HS-27A (cell line): ENCODE measurements around the gene ATP6V0A1.
"Not testable (repeated sequence)": the region's sequence is repeated elsewhere in the genome, so short reads cannot be mapped to it uniquely, and the experiment has no call there.

Experiments
- DNase-seq: peaks from one replicate; pipeline ENCODE4 v3.0.0-alpha.2; 2012; ENCODE audit warnings: low read depth, missing footprints

ATP6V0A1 gene

DNA sequence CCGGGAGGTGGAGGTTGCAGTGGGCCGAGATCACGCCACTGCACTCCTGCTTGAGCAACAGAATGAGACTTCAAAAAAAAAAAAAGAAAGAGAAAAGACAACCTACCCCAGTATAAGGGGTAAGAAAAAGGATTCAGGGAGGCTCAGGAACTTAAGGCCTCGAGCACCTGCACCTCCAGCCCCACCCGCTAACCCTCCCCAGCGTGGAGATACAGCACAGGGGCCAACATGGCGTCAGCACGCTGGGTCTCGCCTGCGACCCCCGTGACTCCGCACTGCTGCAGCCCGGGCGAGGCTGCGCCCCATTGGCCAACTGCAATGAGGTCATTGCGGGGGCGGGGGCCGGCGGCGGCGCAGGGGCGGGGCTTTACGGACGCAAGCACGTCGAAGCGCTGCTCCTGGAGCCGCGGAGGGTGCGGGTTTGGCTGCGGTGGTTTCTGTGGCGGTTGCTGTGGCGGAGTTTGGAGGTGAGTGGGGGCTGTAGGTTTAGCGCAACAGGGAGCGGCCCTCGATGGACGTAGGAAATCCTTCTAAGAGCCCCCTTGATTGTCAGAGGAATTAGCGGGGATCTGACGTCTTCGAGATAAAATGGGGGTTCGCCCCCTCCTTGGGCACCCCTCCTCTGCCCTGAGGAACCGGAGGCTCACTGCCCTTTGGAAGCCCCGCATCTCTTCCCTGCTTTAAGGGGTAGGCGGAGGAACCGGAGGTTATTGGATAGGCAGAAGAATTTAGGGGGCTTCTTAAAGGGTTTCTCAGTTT, at the start of gene ATP6V0A1:
Gene ATP6V0A1 (plus strand): TSS at position 382 of the 759 bp plus-strand sequence. CDS start 2,017 bp downstream, outside the sequence.
- no peak for DNase-seq

GRCh38 chr17:42409523-42410318, 49.0 kb upstream of the ATP6V0A1 start:
- no peak for DNase-seq

DNA sequence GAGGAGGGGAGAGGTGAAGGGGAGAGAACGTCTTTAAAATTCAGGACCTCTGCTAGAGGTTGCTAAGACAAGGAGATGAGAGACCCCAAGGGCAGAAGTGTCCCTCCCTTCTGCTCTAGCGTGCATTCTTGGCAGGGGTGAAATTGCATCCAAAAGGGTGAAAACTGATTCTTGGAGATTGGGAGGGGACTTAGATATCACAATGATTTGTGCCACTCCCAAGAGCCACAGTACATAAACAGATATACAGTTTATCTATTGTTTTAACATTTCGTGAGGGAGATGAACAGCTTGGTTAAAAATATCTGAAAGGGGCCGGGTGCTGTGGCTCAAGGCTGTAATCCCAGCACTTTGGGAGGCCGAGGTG, 48.4 kb upstream of the ATP6V0A1 start:
- DNase-seq: no peak

DNA sequence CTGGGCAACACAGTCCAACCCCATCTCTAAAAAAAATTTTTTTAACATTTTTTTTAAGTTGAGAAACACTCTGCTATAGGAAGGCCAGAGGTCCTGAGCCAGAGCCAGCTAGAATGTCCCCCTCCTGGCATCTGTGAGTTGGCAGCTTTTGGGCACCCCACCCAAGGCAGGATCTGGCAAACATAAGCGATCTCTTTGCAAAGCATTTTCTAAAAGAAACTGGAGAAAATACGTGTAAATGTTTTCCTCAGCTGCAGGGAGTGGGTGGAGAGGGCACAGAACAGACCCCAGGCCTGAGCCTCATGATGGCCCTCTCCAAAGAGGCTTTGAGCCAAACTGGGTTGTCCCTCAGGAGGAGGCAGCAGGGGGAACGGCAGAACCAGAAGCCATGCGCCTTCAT, 47.3 kb upstream of the ATP6V0A1 start:
- DNase-seq: no peak

DNA sequence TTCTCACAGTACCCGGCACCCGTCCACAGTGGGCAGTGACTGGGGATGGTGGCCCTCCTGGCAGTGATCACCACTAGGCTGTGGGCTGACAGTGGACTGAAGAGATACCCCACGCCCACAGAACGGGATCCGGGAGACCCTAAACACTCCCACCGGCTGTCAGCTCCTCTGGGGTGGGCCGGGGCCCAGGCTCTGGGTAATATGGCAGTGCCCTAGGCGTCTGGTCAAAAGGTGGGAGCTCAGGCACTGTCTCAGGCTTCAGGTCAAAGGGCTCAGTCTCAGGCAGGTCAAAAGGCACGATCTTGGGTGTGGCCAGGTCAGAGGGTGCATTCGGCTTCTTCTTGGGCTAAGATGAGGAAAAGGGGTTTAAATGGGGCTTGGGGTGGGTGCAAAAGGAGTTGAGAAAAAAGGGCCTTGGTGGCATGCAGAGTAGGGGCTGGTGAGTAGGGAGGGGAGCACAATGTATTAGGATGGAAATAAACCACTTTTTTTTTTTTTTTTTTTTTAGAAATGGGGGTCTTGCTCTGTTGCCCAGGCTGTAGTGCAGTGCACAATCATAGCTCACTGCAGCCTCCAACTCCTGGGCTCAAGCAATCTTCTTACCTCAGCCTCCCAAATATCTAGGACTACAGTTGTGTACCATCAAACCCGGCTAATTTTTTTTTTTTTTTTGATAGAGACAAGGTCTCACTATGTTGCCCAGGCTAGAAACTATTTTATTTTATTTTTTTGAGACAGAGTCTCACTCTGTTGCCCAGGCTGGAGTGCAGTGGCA, 46.6 kb upstream of the ATP6V0A1 start:
- no peak for DNase-seq

- DNase-seq: no peak
Observed at GRCh38 chr17:42413464-42414040, 45.1 kb upstream of the ATP6V0A1 start.

DNA sequence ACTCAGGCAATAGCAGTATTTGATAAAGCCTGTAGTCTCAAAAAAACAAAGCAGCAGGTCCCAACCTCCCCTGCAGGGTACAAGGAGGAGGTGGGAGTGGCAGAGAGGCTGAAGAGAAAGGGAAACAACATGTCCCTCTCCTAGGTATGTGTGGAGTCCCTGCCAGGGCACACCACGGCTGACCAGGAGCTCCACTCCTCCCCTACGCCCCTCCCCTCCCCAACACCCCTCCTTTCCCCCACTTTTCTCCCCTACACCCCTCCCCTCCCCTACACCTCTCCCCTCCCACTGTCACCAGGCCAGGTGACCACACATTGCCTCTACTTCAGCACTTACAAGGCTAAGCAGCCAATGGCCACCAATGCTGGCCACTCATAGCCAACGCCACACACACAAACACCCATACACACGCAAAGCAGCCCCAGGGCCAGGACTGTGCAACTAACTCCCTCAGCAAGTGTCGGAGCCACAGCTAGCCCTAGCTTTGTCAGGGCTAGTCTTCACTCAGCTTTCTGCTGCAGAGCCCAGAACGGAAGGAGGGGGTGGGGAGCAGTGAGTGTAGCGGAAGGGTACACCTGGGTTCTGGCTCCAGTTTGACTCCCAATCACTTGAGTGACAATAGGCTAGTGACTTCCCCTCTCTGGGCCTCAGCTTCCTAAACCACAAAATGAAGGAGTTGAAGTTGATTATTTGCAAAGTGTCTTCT, 43.8 kb upstream of the ATP6V0A1 start:
- no peak for DNase-seq

DNA sequence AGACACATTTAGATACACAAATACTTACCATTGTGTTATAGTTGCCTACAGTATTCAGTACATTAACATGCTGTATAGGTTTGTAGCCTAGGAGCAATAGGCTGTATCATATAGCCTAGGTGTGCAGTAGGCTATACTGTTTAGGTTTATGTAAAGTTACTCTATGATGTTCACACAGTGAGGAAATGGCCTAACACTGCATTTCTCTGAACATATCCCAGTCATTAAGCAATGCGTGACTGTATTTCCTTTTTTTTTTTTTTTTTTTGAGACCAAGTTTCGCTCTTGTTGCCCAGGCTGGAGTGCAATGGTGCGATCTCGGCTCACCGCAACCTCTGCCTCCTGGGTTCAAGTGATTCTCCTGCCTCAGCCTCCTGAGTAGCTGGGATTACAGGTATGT, 40.7 kb upstream of the ATP6V0A1 start:
- DNase-seq: not testable (repeated sequence)

- DNase-seq: no peak
Observed at GRCh38 chr17:42421136-42421506, 37.6 kb upstream of the ATP6V0A1 start.

- no peak for DNase-seq
Observed at GRCh38 chr17:42421507-42422338, 37.0 kb upstream of the ATP6V0A1 start.

DNA sequence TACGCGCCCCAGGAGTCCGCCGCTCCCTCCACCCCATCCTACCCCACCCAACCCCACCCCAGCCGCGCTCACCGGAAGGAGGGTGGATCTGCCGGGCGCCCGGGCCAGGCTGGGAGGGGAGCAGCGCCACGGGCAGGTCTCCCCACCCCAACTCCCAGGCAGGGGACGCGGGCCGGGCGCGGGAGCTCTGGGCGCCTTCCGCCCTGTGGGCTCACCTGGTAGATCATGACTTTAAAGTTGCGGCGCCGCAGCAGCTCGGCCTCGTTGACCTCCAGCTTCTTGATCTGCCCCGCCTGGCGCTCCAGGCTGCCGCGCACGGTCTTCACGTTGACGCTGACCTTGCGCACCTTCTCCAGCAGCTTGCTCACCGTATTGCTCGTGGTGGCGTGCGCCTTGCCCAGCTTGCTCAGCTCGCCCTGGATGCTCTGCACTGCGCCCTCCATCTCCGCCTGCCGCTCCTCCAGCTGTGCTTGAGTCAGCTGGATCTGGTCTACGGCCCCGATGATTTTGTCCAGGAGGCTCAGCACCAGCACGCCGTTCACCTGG, 36.2 kb upstream of the ATP6V0A1 start:
- DNase-seq: no peak

- DNase-seq: peak; percentile 80
Observed at GRCh38 chr17:42422958-42423712, 35.5 kb upstream of the ATP6V0A1 start, which contains the start of gene CAVIN1. Gene CAVIN1 (minus strand): TSS chr17:42423256. CDS start chr17:42423097, 159 bp downstream.

DNA sequence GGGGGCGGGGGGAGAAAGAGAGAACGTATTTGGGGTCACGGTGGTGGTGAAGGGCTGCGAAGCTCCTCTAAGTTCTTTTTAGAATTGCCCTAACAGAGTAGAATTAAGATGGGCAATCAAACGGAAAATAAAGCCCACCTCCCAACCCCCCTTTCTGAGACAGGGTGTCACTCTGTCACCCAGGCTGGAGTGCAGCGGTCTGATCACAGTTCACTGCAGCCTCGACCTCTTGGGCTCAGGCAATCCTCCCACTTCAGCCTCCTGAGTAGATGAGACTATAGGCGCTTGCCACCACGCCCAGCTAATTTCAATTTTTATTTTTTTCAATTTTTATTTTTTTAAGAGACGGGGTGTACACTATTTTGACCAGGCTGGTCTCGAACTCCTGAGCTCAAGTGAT, 34.9 kb upstream of the ATP6V0A1 start:
- no peak for DNase-seq

DNA sequence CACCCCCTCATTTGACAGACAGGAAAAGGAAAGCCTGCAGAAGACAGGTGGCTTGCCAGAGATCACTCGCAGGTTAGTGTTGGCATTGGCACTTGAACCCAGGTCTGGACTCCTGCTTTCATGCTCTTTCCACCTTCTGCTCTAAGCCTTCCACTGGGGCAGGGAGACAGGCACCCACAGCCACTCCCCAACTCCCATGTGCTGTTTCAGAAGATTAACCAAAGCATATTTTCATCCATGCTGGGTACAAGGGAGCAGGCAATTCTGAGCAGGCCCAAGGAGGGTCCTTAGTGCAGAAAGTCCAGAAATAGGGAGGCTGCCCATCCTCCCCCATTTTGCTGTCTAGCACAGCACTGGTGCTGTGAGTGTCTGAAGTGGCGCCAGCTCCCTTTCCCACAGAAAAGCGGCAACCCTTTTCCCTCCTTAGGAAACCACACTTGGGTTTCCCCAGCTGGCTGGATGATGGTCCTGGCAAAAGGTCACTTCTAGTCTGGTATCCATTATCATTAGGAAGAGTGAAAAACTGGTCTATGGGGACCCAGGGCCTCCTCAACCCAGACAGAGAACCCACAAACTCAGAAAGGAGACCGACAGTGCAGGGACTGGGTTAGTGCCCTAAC, 33.6 kb upstream of the ATP6V0A1 start:
- no peak for DNase-seq

DNA sequence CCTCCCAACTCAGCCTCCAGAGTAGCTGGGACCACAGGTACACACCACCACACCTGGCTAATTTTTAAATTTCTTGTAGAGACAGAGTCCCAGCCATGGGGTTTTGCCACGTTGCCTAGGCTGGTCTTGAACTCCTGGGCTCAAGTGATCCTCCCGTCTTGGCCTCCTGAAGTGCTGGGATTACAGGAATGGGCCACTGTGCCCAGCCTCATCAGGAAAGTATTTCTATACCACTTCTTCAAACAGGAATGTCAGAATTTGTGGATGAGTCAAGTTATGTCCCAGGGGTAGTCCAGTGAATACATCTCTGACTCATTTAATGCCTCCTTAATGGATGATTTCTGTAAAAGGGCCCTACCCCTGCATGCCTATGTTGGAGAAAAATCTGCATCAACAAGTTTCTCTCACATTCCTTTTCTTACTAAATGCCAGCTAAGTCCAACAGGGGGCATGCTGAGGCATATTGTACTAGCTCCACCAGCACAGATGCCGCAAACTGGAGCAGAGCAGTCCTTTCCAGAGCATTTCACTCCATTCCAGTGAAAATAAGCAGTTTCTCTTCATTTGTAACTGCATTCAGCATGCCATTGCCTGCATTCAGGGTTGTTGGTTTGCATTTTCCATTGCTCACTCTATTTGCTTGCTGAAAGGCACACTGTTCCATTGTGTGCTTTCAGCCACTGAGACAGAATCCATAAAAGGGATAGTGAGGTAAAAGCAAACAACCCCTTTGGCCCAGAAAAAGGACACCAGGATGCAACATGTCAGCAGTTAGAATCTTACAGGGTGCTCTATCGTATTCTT, 30.3 kb upstream of the ATP6V0A1 start:
- DNase-seq: peak; percentile 82

GRCh38 chr17:42429726-42430447, 28.8 kb upstream of the ATP6V0A1 start:
- DNase-seq: no peak

DNA sequence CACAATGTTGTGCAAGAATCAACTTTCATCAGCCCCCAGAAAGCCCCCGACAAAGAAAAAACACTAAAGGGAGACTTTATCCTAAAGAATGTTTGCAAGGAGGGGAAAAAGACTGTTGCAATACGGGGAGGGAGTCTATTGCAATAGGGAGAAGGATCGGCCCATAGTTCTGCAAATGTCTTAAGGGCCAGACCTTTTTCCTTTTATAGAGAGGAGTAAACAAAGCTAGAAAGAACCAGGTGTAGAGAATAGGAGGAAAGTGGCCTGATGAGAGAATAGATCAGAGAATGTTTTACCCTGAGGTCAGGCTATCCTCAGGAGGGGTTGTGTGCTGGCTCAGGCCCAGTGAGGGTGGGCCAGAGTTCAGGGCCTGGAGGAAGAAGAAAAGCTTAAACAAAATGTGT, 26.9 kb upstream of the ATP6V0A1 start:
- DNase-seq: no peak

GRCh38 chr17:42436391-42436790, 22.3 kb upstream of the ATP6V0A1 start:
- DNase-seq: no peak
